ENCODE measurements around the gene SIGLECL1.

The SIGLECL1 gene

DNA sequence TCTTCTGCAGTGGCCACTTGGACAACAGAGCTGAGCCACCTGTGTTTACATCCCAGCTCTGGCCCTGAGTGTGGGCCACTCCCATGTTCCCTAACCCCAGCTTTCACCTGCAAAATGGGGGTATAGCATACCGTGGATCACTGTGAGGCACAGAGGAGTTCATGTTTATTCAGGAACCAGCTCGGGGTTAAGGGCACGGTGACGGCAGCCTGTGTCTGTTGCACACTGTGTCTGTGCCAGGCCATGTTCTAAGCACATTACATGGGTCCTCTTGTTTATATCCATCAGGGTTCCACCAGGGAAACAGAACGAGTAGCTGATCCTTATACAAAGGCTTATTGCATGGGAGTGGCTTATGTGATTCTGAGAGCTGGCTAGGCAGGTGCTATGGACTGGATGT lies 46.5 kb downstream of the SIGLECL1 start:
- DNase-seq, result no peak

DNA sequence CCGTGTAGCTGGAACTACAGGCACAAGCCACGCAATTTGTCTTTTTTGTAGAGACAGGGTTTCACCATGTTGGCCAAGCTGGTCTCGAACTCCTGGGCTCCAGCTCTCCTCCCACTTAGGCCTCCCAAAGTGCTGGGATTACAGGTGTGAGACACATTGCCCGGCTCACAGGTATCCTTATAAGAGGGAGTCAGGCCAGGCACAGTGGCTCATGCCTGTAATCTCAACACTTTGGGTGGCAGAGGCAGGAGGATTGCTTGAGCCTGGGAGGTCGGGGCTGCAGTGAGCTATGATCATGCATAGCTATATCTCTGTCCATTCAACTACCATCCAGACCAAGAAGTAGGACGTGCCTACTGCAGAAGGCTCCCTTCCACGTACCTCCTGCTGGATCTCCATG lies 50.4 kb downstream of the SIGLECL1 start:
- DNase-seq, result no peak

DNA sequence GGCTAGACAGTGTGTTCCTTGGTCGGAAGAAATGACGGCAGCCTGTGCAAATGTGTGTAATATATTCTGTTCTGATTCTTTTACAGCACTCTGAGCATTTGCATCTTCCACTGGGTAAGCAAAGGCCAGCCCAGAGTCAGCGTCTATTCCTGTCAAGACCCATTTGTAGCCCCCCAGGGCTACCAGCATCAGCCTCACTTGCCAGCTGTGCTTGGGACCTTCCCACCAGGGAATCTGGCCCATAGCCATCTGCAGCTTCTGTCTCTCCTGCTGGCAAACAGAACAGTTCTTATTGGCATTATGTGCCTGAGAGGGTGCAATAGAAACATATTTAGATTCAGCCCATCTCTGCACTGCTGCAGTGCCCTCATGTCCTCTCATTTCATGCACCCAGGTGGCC lies 54.6 kb downstream of the SIGLECL1 start:
- no peak for DNase-seq

DNA sequence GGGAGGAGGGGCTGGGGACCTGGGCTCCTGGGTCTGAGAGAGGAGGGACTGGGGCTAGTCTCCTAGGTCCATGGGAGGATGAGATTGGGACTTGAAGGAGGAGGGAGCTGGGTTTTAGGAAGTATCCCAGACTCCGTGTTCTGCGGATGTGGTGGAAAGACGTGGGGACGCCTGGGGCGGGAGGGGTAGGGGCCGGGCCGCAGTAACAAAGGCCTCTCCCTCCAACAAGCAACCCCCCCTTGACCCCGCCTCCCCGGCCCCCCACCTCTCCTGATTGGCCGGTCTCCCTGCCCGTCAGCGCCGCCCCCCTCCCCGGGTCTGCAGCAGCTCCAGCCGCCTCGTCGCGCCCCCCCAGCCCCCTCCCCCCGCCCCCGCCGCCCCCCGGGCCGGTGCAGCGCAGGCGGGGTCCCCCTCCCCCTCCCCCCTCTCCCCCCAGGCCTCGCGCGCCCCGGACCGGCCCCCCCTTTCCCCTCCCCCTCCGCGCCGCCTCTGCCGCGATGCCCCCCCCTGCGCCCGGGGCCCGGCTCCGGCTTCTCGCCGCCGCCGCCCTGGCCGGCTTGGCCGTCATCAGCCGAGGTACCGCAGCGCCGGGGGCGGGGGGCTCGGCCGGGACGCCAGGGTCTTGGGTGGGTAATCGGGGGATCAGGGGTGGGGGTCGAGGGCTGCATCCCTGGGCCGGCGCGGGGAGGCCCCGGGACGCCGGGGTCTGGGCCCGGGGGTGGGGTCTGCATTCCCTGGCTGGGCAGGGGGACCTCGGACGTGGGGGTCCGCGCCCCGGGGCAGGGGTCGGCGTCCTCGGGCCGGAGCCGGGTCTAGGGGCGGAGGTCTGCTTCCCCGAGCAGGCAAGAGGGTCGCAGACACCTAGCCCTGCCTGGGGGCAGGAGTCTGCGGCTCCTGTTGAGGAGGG lies 60.7 kb downstream of the SIGLECL1 start, which contains the start of gene IGLON5:
Gene IGLON5 (plus strand): TSS at position 294 of the 907 bp plus-strand sequence. CDS start 204 bp downstream, at position 498.
- DNase-seq, result no peak

DNA sequence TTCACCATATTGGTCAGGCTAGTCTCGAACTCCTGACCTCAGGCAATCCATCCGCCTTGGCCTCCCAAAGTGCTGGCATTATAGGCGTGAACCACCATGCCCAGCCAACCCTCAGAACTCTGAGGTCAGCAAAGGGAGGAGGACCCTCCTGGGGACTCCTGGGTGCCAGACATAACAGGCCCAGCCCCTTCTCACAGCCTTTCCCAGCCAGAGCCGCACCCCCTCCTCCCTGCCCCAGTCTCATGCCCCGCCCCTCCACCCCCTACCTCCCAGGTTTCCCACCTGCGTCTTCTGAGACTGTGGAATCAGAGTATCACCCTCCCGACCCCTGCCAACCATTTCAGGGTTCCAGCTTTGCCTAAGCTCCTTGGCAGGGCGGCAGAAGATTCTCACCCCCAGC lies 65.8 kb downstream of the SIGLECL1 start:
- DNase-seq, result no peak

DNA sequence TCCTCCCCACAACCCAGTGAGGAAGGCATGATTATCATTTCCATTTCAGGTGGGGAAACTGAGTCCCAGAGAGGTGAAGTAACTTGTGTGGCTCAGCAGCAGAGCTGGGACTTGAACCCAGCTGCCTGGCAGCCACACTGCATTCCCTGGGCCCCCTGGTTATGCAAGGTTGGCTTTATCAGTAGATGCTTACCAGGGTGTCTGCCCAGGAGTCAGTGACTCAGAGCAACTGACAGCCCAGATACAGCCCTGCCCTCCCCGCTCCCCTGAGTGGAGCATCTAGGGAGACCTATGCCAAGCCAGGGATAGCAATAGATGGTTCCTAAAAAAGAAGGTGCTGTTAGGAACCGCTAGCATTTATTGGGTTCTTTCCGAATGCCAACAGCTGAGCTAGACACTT lies 66.5 kb downstream of the SIGLECL1 start:
- no peak for DNase-seq

DNA sequence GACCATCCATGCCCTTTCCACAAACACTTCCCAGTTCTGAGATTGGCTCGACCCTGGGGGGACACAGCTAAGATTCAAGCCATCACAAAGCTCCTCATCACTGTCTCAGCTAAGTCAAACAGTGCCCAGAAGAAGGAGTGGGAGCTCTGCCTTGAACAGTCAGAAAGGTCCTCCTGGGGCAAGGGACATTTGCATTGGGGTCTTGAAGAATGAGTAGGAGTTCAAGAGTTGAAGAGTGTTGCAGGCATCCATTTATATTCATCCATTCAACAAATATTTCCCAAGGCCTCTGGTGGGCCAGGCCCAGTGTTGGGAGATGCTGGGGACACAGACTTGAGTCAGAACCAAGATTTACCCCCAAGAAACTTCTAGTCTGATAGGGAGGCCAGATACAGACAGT lies 67.1 kb downstream of the SIGLECL1 start:
- DNase-seq, result no peak
